Ectodermal cell (in vitro differentiated cells): ENCODE data around the gene PRSS36.
A peak's percentile ranks its signal among the peaks of the same experiment; 100 is the strongest.
"Not testable (repeated sequence)": the region's sequence is repeated elsewhere in the genome, so short reads cannot be mapped to it uniquely, and the experiment has no call there.

ENCODE experiments used
- H3K27ac ChIP-seq: 2 replicates; pipeline ENCODE4 v1.7.0; 2013; ENCODE audit warnings: mild to moderate bottlenecking, low read depth, low read length; ENCODE audit not compliant: insufficient read depth, poor library complexity, severe bottlenecking
- H3K27me3 ChIP-seq: 2 replicates; pipeline ENCODE4 v1.7.0; 2013; ENCODE audit warnings: mild to moderate bottlenecking, low read length; ENCODE audit not compliant: insufficient read depth, control insufficient read depth, poor library complexity, severe bottlenecking
- H3K36me3 ChIP-seq: one replicate; pipeline ENCODE4 v1.7.0; 2013; ENCODE audit warnings: low read length; ENCODE audit not compliant: control insufficient read depth, insufficient read depth
- H3K4me1 ChIP-seq: one replicate; pipeline ENCODE4 v1.7.0; 2013; ENCODE audit warnings: low read length; ENCODE audit not compliant: control insufficient read depth, insufficient read depth
- H3K4me3 ChIP-seq: 2 replicates; pipeline ENCODE4 v1.7.0; 2013; ENCODE audit warnings: low read depth, low read length, control low read depth; ENCODE audit not compliant: insufficient read depth
- H3K9me3 ChIP-seq: 2 replicates; pipeline ENCODE4 v1.7.0; 2013; ENCODE audit warnings: mild to moderate bottlenecking, low read length, moderate library complexity; ENCODE audit not compliant: control insufficient read depth
- WGBS, 2 experiments: methylation state at CpG; one replicate each; pipeline ENCODE4 v1.1.7; 2013; ENCODE audit warnings: missing lambda C conversion rate in 2 of 2; 5-methylcytosine and 5-hydroxymethylcytosine counted together

PRSS36 gene

GRCh38 chr16:31143011-31143693, 6.7 kb downstream of the PRSS36 start:
- Histone ChIP-seq H3K27me3 (peaks cover 29% of the 10 kb centered on the region), H3K36me3 (no peaks in the 10 kb centered on the region), H3K9me3 (no peaks in the 10 kb centered on the region), H3K27ac (no peak overlapping the region), H3K4me1 (peaks cover 16% of the 10 kb centered on the region), H3K4me3 (peak overlapping the region; percentile 30)
- WGBS, 2 experiments: 85% methylated on average over 22 of the region's 22 CpGs

- WGBS, 2 experiments: 21% methylated on average over 89 of the region's 89 CpGs
- Histone ChIP-seq H3K36me3 (no peaks in the 10 kb centered on the region), H3K9me3 (no peaks in the 10 kb centered on the region), H3K4me1 (peaks cover 16% of the 10 kb centered on the region), H3K4me3 (peak overlapping the region; percentile 30), H3K27ac (peak overlapping the region; percentile 69), H3K27me3 (peaks cover 21% of the 10 kb centered on the region)
These were observed 7.5 kb downstream of the PRSS36 start for GRCh38 chr16:31142109-31143010.

GRCh38 chr16:31141489-31142108, 8.3 kb downstream of the PRSS36 start:
- WGBS, 2 experiments: 48 to 51% methylated on average over 10 of the region's 10 CpGs
- Histone ChIP-seq H3K4me3 (peak overlapping the region; percentile 29), H3K27ac (peak overlapping the region; percentile 69)

GRCh38 chr16:31141071-31141469, 8.8 kb downstream of the PRSS36 start:
- H3K27ac ChIP-seq: not testable (repeated sequence)

More at GRCh38 chr16:31141489-31142108, 8.3 kb downstream of the PRSS36 start:
- H3K36me3 ChIP-seq: no peaks in the 10 kb centered on the region
- no peaks in the 10 kb centered on the region for H3K9me3 ChIP-seq
- H3K4me1 ChIP-seq: peaks cover 16% of the 10 kb centered on the region
- H3K27me3 ChIP-seq: peaks cover 14% of the 10 kb centered on the region

GRCh38 chr16:31138621-31139578, 11.0 kb downstream of the PRSS36 start:
- H3K4me3 ChIP-seq: no peak overlapping the region
- peaks cover 3% of the 10 kb centered on the region for H3K27me3 ChIP-seq
- 67 to 72% methylated on average over 27 of the region's 27 CpGs for WGBS, 2 experiments
- H3K36me3 ChIP-seq: no peaks in the 10 kb centered on the region
- no peak overlapping the region for H3K27ac ChIP-seq
- peaks cover 30% of the 10 kb centered on the region for H3K4me1 ChIP-seq
- no peaks in the 10 kb centered on the region for H3K9me3 ChIP-seq

More at GRCh38 chr16:31141071-31141469, 8.8 kb downstream of the PRSS36 start:
- 92 to 97% methylated on average over 9 of the region's 9 CpGs for WGBS, 2 experiments
- H3K4me3 ChIP-seq, H3K36me3 ChIP-seq, H3K27me3 ChIP-seq, H3K9me3 ChIP-seq: not testable (repeated sequence)
- H3K4me1 ChIP-seq: peaks cover 16% of the 10 kb centered on the region

GRCh38 chr16:31136822-31137499, 12.9 kb downstream of the PRSS36 start:
- 89 to 94% methylated on average over 20 of the region's 20 CpGs for WGBS, 2 experiments
- peaks cover 28% of the 10 kb centered on the region for H3K4me1 ChIP-seq
- H3K9me3 ChIP-seq, H3K27ac ChIP-seq, H3K36me3 ChIP-seq, H3K27me3 ChIP-seq, H3K4me3 ChIP-seq: not testable (repeated sequence)

GRCh38 chr16:31136287-31136662, 13.6 kb downstream of the PRSS36 start:
- H3K27ac ChIP-seq: no peak overlapping the region
- H3K4me1 ChIP-seq: peaks cover 22% of the 10 kb centered on the region
- no peaks in the 10 kb centered on the region for H3K36me3 ChIP-seq
- no peaks in the 10 kb centered on the region for H3K9me3 ChIP-seq
- 91 to 92% methylated on average over 6 of the region's 6 CpGs for WGBS, 2 experiments
- H3K27me3 ChIP-seq: no peaks in the 10 kb centered on the region
- no peak overlapping the region for H3K4me3 ChIP-seq

GRCh38 chr16:31135535-31136286, 14.2 kb downstream of the PRSS36 start, which contains the start of gene PRSS8:
Gene PRSS8, minus strand, starts transcription at chr16:31135727. Its CDS starts 229 bp downstream, at chr16:31135498.
- Histone ChIP-seq H3K9me3 (no peaks in the 10 kb centered on the region), H3K27ac (no peak within 1 kb of the TSS)
- WGBS, 2 experiments: 39 to 41% methylated on average over 22 of the region's 22 CpGs

More at GRCh38 chr16:31135535-31136286, 14.2 kb downstream of the PRSS36 start, which contains the start of gene PRSS8:
- Histone ChIP-seq H3K4me3 (peak within 1 kb of the TSS; percentile 29), H3K27me3 (no peaks in the 10 kb centered on the region), H3K4me1 (peaks cover 17% of the 10 kb centered on the region), H3K36me3 (no peaks in the 10 kb centered on the region)
